HG03558 (cell line): ENCODE measurements around the gene USP20.
A peak's percentile ranks its signal among the peaks of the same experiment; 100 is the strongest.
"Not testable (repeated sequence)": the region's sequence is repeated elsewhere in the genome, so short reads cannot be mapped to it uniquely, and the experiment has no call there.

ENCODE experiments used
- ATAC-seq: cut with Tn5 transposase; IDR thresholded peaks from one replicate; pipeline ENCODE4 v1.9.1; 2021; ENCODE audit warnings: moderate number of reproducible peaks; ENCODE audit not compliant: unreplicated experiment; ENCODE audit errors: extremely low read depth

Gene USP20

GRCh38 chr9:129887334-129888292, 52.4 kb downstream of the USP20 start:
- no peak for ATAC-seq

DNA sequence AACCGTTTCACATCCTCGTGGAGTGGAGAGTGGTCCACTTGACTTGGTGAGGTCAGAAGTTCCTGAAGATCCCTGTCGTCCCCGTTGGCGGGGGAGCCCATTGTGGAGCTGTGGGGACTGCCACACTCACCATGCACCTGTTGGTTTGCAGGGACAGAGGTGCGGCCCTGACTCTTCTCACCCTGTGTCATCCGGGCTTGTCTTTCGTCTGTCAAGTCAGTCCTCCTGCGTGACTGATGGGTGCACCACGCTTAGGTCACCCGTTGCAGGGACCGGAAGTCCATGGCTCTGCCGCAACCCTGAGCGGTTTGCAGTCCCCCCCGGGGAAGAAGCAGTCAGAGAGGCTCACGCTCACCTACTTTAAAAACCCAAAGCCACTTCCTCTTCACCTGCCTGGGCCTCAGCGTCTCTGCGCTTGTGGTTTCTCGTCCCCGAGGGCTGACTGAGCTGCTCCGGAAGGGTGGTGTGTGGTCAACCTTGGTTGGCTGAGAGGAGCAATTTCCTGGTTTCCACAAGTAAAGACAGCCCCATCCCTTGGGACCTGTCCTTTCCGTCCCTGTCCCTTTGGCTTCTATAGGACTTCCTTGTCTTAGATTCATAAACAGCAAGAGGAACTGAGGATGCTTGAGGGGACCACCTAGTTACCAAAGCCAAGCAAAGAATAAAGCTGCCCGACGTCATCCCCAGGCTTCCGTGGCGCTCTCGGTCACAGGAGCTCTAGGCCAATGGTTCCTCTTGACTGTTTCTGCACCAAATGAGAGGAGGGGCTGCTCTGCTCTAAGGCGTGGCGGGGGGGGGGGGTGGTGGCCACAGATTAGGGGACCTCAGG, 53.2 kb downstream of the USP20 start:
- peak; percentile 44 for ATAC-seq

DNA sequence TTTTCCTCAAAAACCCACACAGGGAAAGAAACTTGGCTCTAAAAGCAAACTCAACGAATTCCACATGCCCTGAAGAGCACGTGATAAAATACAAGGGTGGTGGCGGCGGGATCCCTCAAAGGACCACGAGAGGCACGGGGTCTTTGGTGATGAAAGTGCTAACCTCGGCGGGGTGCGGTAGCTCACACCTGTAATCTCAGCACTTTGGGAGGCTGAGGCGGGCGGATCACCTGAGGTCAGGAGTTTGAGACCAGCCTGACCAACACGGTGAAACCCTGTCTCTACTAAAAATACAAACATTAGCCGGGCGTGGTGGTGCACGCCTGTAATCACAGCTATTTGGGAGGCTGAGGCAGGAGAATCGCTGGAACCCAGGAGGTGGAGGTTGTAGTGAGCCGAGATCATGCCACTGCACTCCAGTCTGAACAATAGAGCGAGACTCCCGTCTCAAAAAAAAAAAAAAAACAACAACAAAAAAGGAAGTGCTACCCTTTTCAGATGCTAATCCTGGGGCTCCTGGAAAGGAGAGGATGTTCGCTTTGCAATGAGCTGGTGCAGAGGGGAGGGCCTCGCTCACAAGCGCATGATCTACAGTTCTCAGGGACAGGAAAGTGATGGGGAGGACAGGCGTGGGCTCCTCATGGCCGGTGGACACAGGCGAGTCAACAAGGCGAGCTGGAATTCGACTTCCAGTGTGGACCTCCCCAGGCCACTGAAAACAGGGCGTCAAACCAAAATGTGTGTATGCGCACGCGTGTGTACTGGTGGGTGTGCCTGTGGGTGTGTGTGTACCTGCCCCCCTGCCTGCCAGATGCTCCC, 54.1 kb downstream of the USP20 start:
- ATAC-seq, result no peak

DNA sequence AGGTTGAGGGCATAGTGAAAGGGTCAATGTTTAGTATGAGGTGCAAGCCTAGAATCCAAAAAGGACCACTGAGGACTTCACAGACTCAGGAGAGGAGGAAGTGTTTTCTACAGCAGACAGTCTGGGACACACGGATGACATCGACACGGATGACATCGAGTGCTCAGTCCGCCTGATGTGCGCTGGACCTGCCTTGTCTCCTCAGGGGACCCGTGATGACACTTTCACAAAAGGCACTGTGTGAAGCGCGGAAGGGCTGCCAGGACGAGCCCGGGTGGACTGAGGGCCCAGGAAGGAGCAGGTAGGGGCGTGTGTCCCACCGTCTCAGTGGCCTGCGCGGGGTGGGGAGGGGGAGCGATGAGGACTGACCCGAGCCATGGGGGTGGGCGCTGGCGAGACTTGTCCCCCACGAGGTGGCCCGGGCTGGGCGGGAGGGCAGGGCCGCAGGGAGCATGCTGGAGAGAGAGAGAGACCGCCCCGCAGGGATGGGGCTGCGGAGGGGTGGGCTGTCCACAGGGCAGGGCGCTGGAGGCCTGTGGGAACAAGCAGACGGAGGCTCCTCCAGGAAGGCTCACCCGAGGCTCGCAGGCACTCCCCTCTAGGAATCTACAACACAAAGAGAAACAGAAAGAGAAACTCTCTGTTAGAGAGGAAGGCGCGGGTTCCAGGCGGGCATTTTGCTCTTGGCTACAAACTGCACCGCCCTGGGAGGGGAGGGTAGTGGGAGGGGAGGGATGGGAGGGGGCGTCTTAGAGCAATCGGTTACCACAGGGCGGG, 54.9 kb downstream of the USP20 start:
- no peak for ATAC-seq

GRCh38 chr9:129890718-129891299, 55.6 kb downstream of the USP20 start:
- not testable (repeated sequence) for ATAC-seq

DNA sequence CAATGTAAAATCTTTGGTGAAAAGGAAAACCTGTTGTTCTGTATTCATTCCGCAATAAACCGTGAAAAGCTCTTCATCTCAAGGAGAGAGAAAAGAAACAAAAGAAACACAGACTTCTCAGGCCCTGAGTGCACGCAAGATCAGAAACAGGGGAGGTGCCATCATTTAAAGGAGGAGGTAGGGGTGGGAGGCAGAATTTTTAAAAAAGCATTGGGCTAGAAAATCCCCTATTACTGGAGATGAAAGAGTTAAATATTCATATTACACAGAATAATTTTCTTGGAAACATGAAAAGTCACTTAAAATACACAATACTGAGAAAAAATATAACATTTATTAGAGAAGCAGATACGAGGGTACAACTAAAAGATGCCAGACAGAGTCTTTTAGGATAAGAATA, 56.3 kb downstream of the USP20 start:
- ATAC-seq, result no peak

DNA sequence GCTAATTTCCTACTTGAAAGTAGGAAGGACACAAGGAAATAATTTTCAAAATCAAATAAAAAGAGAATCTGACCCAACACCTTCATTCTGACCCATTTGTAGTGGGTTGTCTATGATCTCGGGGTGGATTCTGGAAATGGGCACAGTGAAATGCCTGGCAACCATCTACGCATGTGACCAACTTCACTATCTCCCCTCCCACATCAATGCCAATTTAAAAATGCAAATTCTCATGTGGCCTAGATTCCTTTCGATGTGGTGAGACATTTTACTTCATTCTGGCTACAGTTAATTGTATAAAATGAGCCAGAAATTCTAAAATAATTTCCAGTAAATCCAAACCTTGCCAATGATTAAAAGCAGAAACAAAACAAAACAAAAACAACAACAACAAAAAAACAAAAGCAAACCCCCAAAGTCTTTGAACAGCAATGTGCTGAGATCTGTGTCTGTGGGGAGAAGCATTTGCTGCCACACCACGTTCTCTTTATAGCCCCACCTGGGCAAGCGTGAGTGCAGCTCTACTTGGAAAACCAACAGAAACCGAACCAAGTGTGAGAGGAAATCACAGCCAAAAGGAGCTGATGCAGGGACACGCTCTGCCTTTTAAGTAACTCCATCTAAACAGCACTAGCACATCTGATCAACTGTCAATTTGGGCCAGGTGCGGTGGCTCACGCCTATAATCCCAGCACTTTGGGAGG, 59.0 kb downstream of the USP20 start:
- no peak for ATAC-seq

DNA sequence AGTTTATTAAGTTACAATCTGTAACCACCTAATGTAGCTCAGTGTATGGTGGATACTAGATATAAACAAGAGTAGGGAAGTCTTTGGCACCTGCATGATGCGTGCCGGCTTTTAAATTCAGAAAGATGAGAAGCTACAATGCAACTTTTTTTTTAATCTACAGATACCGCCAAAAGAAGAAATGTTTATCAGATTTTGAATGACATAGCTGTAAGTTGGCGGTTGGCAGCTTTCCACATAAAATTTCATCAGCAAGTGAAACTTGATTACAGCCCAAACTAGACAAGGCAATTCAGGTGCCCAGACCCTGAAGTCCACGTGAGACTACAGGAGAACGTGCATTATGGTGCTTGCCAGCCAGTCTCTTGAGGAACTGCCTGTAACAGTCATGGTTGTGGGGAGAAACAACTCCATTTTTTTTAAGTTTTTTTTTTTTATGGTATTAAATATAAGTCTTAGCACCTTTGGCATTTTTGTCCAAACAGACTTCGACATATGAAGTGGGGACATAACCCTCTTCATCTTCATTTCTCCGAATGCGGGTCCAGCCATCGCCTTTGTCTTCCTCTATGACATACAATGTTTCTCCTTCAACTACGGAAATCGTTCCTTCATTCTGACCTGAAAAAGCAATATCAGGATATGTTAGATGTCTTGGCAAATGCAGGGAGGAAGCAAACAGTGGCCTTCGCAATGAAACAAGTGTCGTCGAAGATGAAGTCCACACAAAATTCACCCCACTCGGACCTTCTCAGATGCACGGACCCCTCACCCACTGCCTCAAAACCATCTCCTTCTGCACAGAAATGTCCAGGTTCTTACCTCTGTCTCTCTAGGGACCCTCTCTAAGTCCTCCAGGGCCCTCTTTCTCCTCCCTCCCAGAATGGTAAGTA, 60.4 kb downstream of the USP20 start:
- ATAC-seq, result no peak

- no peak for ATAC-seq
Observed at GRCh38 chr9:129897263-129897662, 62.0 kb downstream of the USP20 start.

DNA sequence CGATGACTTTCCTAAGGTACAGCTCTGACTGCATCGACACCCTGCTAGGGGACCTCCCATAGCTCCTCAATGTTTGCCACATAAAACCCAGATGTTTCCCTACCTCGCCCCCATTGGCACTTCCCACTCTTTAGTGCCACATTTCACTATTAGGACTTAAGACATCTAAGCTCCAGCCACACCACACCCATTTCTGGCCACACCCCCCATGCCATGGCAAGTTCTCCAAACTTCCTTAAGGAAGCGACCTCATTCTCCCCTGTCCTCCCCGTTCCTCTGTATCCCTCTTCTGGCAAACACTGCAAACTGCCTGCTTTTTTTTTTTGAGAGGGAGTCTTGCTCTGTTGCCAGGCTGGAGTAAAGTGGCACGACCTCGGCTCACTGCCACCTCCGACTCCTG, 62.9 kb downstream of the USP20 start:
- no peak for ATAC-seq

DNA sequence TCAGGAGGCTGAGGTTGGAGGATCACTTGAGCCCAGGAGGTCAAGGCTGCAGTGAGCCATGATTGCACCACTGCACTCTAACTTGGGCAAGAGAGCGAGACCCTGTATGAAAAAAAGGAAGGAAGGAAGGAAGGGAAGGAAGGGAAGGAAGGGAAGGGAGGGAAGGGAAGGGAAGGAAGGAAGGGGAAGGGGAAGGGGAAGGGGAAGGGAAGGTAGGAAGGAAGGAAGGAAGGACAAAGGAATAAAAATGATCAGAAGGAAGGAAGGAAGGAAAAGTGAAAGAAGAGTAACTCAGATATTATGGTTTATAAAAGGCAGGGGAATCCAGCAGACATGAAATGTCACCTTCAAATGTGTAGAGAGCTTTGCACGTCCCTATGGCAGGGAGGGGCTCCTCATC, 64.4 kb downstream of the USP20 start:
- ATAC-seq, result no peak

- peak; percentile 64 for ATAC-seq
Observed at GRCh38 chr9:129900263-129901027, 65.2 kb downstream of the USP20 start.

DNA sequence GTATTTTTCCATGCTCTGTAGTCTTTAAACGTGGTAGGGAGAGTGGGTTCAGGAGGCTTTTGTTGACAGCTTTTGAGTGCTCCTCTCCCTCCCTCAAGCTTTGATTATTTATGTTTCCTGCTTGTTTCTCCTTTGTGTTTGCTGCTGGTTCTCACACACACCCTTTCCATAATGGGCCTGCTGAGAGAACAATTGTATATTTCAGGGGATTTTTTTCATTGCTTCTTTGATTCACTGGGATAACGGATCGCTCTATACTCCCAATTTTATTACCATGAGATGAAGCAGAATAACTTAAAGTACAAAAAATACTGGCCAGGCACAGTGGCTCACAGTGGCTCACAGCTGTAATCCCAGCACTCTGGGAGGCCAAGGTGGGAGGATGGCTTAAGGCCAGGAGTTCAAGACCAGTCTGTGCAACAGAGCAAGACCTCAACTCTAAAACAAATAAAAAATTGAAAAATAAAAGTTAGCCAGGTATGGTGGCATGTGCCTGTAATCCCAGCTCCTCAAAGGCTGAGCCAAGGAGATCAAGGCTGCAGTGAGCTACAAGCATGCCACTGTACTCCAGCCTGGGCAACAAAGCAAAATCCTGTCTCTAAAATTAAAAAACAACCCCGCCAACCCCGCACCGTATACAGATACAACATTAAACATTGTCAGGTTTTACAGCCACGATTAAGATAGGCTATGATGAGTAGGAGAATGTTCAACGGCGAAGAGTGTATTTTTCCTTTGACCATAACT, 66.9 kb downstream of the USP20 start:
- no peak for ATAC-seq

DNA sequence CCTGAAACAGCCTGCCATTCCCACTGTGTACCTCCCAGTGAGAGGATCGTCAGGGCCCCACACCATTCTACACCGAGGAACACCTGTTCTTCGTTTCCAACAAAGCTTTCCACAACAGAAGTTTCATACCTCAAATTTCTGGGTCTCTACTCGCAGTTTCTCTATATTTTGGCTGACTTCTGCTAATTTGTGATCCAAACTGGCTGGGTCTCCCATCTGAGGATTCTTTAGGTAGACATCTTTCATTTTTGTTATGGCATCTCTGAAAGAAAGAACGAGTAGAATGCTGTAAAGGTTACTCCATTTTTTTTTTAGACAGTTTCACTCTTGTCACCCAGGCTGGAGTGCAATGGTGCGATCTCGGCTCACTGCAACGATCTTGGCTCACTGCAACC, 67.5 kb downstream of the USP20 start:
- no peak for ATAC-seq

DNA sequence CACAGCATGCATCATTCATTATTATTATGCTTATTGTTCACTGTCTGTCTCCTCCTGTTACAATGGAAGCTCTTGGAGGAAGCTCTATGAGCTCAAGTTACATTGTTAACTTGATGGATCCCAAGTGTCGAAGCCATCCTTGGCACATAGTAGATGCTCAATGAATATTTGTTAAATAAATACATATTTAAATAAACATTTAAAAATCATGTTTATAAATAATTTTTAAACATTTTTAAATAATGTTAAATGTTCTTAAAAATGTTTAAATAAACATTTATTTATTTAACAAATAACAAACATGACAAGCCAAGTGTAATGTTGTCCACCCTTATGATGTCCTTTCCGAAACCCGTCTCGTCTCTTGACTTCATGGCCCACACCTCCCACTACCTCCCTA, 69.5 kb downstream of the USP20 start:
- ATAC-seq, result no peak

- ATAC-seq, result no peak
Observed at GRCh38 chr9:129906298-129906697, 71.0 kb downstream of the USP20 start.
